Natural killer cell (primary cell): ENCODE results near the gene SLC43A3. TPM values are rescaled to one million over a fixed set of nuclear protein-coding genes. Genes with fewer than 3 reads are reported as not detected.

Source experiments
- ATAC-seq, 3 donors: fragments of 150-1000 bp in 2 of 3; fragments of 200-7000 bp in 1 of 3; cut with Tn5 transposase; 1 replicate in 1 of 3; 2 replicates in 2 of 3; pipeline ENCODE4 v1.10.0; 2021; ENCODE audit warnings: mild to moderate bottlenecking in 2 of 3, moderate library complexity in 2 of 3
- DNase-seq, 2 donors: peaks; one replicate each; pipeline versions ENCODE4 v3.0.0 to v3.0.0-alpha.2; 2013 to 2021; ENCODE audit warnings: mixed read lengths in 1 of 2
- H3K27ac ChIP-seq: one replicate; pipeline ENCODE4 v1.5.1; 2013; ENCODE audit warnings: mild to moderate bottlenecking, low read length
- H3K27me3 ChIP-seq: one replicate; pipeline ENCODE4 v1.6.1; 2013; ENCODE audit warnings: low read length; ENCODE audit not compliant: control insufficient read depth, insufficient read depth
- H3K36me3 ChIP-seq: one replicate; pipeline ENCODE4 v1.6.1; 2013; ENCODE audit warnings: low read length; ENCODE audit not compliant: control insufficient read depth, insufficient read depth
- H3K4me1 ChIP-seq: one replicate; pipeline ENCODE4 v1.6.1; 2013; ENCODE audit warnings: low read length; ENCODE audit not compliant: control insufficient read depth, insufficient read depth
- H3K4me3 ChIP-seq: one replicate; pipeline ENCODE4 v1.5.1; 2013; ENCODE audit warnings: low read length
- H3K9me3 ChIP-seq: one replicate; pipeline ENCODE4 v1.6.1; 2013; ENCODE audit warnings: low read length; ENCODE audit not compliant: control insufficient read depth, insufficient read depth
- H3K27ac Mint-ChIP-seq, 2 donors: one replicate each; pipeline ENCODE4 v1.8.0; 2022; ENCODE audit warnings: mild to moderate bottlenecking in 2 of 2, mixed read lengths in 2 of 2, moderate library complexity in 1 of 2
- H3K27me3 Mint-ChIP-seq, 2 donors: one replicate each; pipeline ENCODE4 v1.8.0; 2022; ENCODE audit warnings: low read depth in 2 of 2, mixed read lengths in 2 of 2
- H3K36me3 Mint-ChIP-seq: one replicate; pipeline ENCODE4 v1.8.0; 2022; ENCODE audit warnings: mixed read lengths
- H3K4me1 Mint-ChIP-seq, 2 donors: one replicate each; pipeline ENCODE4 v1.8.0; 2022; ENCODE audit warnings: mixed read lengths in 2 of 2
- H3K4me3 Mint-ChIP-seq: one replicate; pipeline ENCODE4 v1.8.0; 2022; ENCODE audit warnings: mild to moderate bottlenecking, moderate library complexity, mixed read lengths
- H3K9me3 Mint-ChIP-seq, 2 donors: one replicate each; pipeline ENCODE4 v1.8.0; 2022; ENCODE audit warnings: mixed read lengths in 2 of 2
- WGBS: methylation state at CpG from one replicate; pipeline ENCODE4 v1.1.7; 2013; ENCODE audit warnings: missing lambda C conversion rate; ENCODE audit not compliant: insufficient coverage; 5-methylcytosine and 5-hydroxymethylcytosine counted together
- intact Hi-C: fragments of 100-400 bp; cut with micrococcal nuclease; formaldehyde crosslinking; loops from one replicate; pipeline ENCODE4 v1.14.2; 2022
- total RNA-seq, 4 donors: library from RNA; stranded (reverse); fragments of 120-200 nt in 1 of 4; gene quantifications; one replicate each; pipeline versions ENCODE4 v1.2.3 to v1.2.4, GENCODE V29; 2013 to 2022
- TF ChIP-seq, protein P1 (sequence below): fragments of 200-600 bp; IDR thresholded peaks from one replicate; pipeline ENCODE4 v1.8.0; 2022; ENCODE audit warnings: antibody characterized with exemption

The SLC43A3 gene
- total RNA-seq, 3 donors from 2014 or later (not counting 1 experiment from before 2014, with no cell fraction given), result 17.0 to 22.2 (median 20.7) TPM

DNA sequence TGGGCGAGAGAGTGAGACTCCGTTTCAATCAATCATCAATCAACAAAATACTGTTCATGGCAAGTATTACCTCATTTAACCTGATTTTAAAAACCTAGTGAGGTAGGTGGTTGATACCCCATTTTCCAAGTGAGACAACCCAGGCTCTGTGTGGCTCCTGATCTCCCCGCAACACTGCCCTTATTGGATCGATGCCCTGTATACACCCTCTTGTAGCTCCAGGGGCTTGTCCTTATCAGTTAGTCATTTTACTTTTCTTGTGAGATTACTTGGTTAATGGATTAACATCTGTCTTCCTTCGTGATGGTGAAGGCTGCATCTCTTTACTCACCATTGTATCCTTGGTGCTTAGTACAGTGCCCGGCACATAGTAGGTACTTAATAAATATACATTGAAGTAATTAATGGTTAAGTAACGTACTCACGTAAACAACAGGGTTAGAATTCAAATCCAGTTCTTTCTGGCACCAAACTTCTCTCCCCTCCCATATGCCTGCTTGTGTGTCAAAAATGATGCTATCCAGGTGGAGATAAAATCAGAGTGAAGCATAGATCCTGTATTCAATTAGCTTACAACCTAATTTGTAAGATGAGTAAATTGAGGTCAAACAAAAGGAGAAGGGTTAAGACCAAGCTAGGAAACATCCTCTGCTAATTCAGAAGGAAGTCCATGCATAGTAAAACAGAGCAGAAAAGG, 34.7 kb downstream of the SLC43A3 start:
- Mint-ChIP-seq H3K4me1 (no peaks in the 10 kb centered on the region), H3K4me3 (no peak overlapping the region), H3K36me3 (no peaks in the 10 kb centered on the region), H3K27ac (no peak overlapping the region), H3K9me3 (no peaks in the 10 kb centered on the region), H3K27me3 (peaks cover 12 to 30% of the 10 kb centered on the region in 2 donors)
- no peak overlapping the region for H3K27ac ChIP-seq
- intact Hi-C loops, result no loop called here
- TF ChIP-seq, protein P1, sequence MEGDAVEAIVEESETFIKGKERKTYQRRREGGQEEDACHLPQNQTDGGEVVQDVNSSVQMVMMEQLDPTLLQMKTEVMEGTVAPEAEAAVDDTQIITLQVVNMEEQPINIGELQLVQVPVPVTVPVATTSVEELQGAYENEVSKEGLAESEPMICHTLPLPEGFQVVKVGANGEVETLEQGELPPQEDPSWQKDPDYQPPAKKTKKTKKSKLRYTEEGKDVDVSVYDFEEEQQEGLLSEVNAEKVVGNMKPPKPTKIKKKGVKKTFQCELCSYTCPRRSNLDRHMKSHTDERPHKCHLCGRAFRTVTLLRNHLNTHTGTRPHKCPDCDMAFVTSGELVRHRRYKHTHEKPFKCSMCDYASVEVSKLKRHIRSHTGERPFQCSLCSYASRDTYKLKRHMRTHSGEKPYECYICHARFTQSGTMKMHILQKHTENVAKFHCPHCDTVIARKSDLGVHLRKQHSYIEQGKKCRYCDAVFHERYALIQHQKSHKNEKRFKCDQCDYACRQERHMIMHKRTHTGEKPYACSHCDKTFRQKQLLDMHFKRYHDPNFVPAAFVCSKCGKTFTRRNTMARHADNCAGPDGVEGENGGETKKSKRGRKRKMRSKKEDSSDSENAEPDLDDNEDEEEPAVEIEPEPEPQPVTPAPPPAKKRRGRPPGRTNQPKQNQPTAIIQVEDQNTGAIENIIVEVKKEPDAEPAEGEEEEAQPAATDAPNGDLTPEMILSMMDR, result no peak
- H3K4me3 ChIP-seq, result no peak overlapping the region
- no peaks in the 10 kb centered on the region for H3K27me3 ChIP-seq
- 84% methylated on average over 3 of the region's 8 CpGs for WGBS
- H3K4me1 ChIP-seq, result no peaks in the 10 kb centered on the region
- DNase-seq, result no peak
- no peaks in the 10 kb centered on the region for H3K36me3 ChIP-seq
- ATAC-seq, result no peak
- no peaks in the 10 kb centered on the region for H3K9me3 ChIP-seq

DNA sequence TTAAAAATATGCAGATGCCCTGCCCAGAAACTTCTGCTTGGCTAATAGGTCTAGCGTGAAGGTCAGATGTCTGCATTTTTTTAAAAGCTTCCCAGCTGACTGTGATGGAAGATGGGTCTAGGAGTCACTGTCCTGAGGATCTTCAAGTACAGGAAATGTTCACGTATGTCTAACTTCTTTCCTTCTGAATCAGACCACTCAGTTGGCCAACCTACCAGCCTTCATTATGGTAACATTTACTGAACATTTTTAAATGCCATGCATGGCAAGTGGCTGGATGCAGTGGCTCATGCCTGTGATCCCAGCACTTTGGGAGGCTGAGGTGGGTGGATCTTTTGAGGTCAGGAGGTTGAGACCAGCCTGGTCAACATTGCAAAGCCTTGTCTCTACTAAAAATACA, 35.4 kb downstream of the SLC43A3 start:
- WGBS, result 53% methylated on average over 2 of the region's 2 CpGs
- ATAC-seq, result no peak

DNA sequence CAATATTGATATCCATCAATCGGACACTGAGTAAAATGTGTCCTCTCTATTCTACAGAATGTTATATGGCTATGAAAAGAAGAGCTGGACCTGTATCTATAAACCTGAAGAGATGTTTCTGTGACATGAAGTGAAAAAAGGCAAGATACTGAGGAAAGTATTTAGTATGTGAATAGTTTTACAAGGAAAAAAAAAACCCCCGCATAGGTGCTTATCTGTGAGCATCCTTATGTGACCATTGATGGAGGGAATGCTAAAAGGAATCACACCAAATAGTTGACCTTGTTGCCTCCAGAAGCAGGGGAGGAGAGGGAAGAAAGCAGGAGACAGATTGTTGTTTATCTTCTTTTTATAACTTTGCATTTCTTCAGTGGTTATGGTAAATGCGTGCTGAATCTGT, 35.8 kb downstream of the SLC43A3 start:
- DNase-seq (no peak), ATAC-seq (no peak)
- Histone ChIP-seq H3K4me3 (no peak overlapping the region), H3K4me1 (no peaks in the 10 kb centered on the region), H3K27ac (no peak overlapping the region), H3K36me3 (no peaks in the 10 kb centered on the region), H3K27me3 (no peaks in the 10 kb centered on the region), H3K9me3 (no peaks in the 10 kb centered on the region)
- no peak overlapping the region for H3K4me3 Mint-ChIP-seq
- WGBS, result 97% methylated on average over 2 of the region's 3 CpGs
- H3K9me3 Mint-ChIP-seq, result no peaks in the 10 kb centered on the region
- peaks cover 12 to 32% of the 10 kb centered on the region in 2 donors for H3K27me3 Mint-ChIP-seq
- no peaks in the 10 kb centered on the region for H3K4me1 Mint-ChIP-seq
- intact Hi-C loops, result no loop called here
- TF ChIP-seq, protein P1, result no peak
- no peak overlapping the region for H3K27ac Mint-ChIP-seq
- H3K36me3 Mint-ChIP-seq, result no peaks in the 10 kb centered on the region

More for the DNA sequence above, 35.4 kb downstream of the SLC43A3 start:
- Histone ChIP-seq H3K9me3 (no peaks in the 10 kb centered on the region), H3K4me3 (no peak overlapping the region), H3K4me1 (no peaks in the 10 kb centered on the region), H3K27ac (no peak overlapping the region), H3K36me3 (no peaks in the 10 kb centered on the region), H3K27me3 (no peaks in the 10 kb centered on the region)
- H3K36me3 Mint-ChIP-seq, result no peaks in the 10 kb centered on the region
- DNase-seq, result no peak
- TF ChIP-seq, protein P1, result no peak
- peaks cover 12 to 30% of the 10 kb centered on the region in 2 donors for H3K27me3 Mint-ChIP-seq
- H3K9me3 Mint-ChIP-seq, result no peaks in the 10 kb centered on the region
- H3K4me1 Mint-ChIP-seq, result no peaks in the 10 kb centered on the region
- intact Hi-C loops, result no loop called here
- H3K27ac Mint-ChIP-seq, result no peak overlapping the region
- H3K4me3 Mint-ChIP-seq, result no peak overlapping the region

DNA sequence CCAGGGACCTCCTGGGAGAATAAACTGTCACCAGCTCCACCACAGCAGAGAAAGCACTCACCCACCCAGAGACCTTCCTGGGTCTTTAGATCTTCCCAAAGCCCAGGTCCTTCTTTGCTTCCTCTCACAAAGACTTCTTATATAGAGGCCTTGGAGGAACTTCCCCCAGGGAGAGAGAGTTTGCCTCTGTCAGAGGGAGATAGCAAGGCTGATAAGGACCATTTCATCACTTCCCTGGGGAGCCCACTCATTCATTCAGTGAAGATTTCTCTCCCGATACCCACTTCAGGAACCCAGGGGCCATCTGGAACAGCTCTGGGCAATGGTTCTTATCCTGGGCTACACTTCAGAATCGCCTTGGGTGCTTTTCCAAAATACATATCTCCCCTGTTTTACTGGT, 36.4 kb downstream of the SLC43A3 start, which contains the start of gene PRG2:
TSS of gene PRG2 (minus strand) at position 116 of the 400 bp plus-strand sequence. CDS start 706 bp downstream, outside the sequence.
- intact Hi-C loops, result no loop called here
- Histone ChIP-seq H3K4me3 (no peak within 1 kb of the TSS), H3K36me3 (no peaks in the 10 kb centered on the region), H3K4me1 (no peaks in the 10 kb centered on the region), H3K27me3 (no peaks in the 10 kb centered on the region), H3K27ac (no peak within 1 kb of the TSS), H3K9me3 (no peaks in the 10 kb centered on the region)
- DNase-seq (no peak), ATAC-seq (no peak)
- Mint-ChIP-seq H3K4me1 (no peaks in the 10 kb centered on the region), H3K27ac (no peak within 1 kb of the TSS), H3K27me3 (peaks cover 12 to 38% of the 10 kb centered on the region in 2 donors), H3K9me3 (no peaks in the 10 kb centered on the region), H3K4me3 (no peak within 1 kb of the TSS), H3K36me3 (no peaks in the 10 kb centered on the region)
- 90% methylated on average over 2 of the region's 2 CpGs for WGBS
- TF ChIP-seq, protein P1, result no peak
